Transverse colon (tissue), 4 donors: ENCODE results near the gene CWF19L1. TPM values are rescaled to one million over a fixed set of nuclear protein-coding genes. Genes with fewer than 3 reads are reported as not detected.

Experiments
- DNase-seq: peaks from one replicate; pipeline ENCODE4 v3.0.0-alpha.2; 2019
- H3K27ac ChIP-seq, 4 donors: fragments of 200-600 bp; sonication (generic); 2 replicates each; pipeline ENCODE4 v1.5.1; 2016 to 2018; ENCODE audit warnings: inconsistent platforms in 4 of 4
- H3K27me3 ChIP-seq: fragments of 200-600 bp; sonication (generic); 2 replicates; pipeline ENCODE4 v1.5.1; 2017; ENCODE audit warnings: inconsistent platforms
- H3K36me3 ChIP-seq, 4 donors: fragments of 200-600 bp; sonication (generic); 2 replicates each; pipeline ENCODE4 v1.5.1; 2017 to 2019; ENCODE audit warnings: inconsistent platforms in 4 of 4
- H3K4me1 ChIP-seq, 4 donors: fragments of 200-600 bp; sonication (generic); 2 replicates each; pipeline ENCODE4 v1.5.1; 2017 to 2020; ENCODE audit warnings: inconsistent platforms in 4 of 4
- H3K4me3 ChIP-seq, 4 donors: fragments of 200-600 bp; sonication (generic); 1 replicate in 1 of 4; 2 replicates in 3 of 4; pipeline versions ENCODE4 v1.5.1 to v1.6.1; 2017 to 2019; ENCODE audit warnings: inconsistent platforms in 4 of 4
- H3K9me3 ChIP-seq, 2 donors: fragments of 200-600 bp; sonication (generic); 2 replicates each; pipeline ENCODE4 v1.5.1; 2017 to 2019; ENCODE audit warnings: inconsistent platforms in 2 of 2
- EP300 ChIP-seq: sonication (generic); formaldehyde crosslinking; IDR thresholded peaks from one replicate; pipeline ENCODE4 v1.6.1; 2017; ENCODE audit warnings: antibody characterized with exemption, low read depth
- POLR2A ChIP-seq: fragments of 450-650 bp; IDR thresholded peaks from one replicate; pipeline ENCODE4 v1.6.1; 2016; ENCODE audit warnings: antibody characterized with exemption, mild to moderate bottlenecking, moderate library complexity
- POLR2AphosphoS5 ChIP-seq, 3 donors: sonication (generic); formaldehyde crosslinking; IDR thresholded peaks; one replicate each; pipeline ENCODE4 v1.6.1; 2016; ENCODE audit warnings: antibody characterized with exemption in 3 of 3
- WGBS, 2 donors: methylation state at CpG; one replicate each; pipeline ENCODE4 v1.1.5; 2018; ENCODE audit warnings: low coverage in 1 of 2; 5-methylcytosine and 5-hydroxymethylcytosine counted together
- in situ Hi-C, 4 donors: fragments of 200-750 bp; cut with MboI; loops; one replicate each; pipeline versions ENCODE4 v1.15.0 to v1.15.1; 2017; ENCODE audit warnings: low sequenced_read_pairs in 3 of 4, low pct_ligation_motif_present in 1 of 4, low pct_unique_long_range_greater_than_20kb in 1 of 4
- intact Hi-C: fragments of 100-400 bp; cut with DNase I; formaldehyde crosslinking; loops from one replicate; pipeline ENCODE4 v1.15.1; 2023; ENCODE audit warnings: low total_unique reads
- small RNA-seq, 4 donors: library from RNA; depleted of rRNA; stranded (forward); fragments of <200 nt; gene quantifications; one replicate each; pipeline ENCODE3, GENCODE V24; 2016
- total RNA-seq, 4 donors: library from RNA; depleted of rRNA; stranded (reverse); fragments of >200 nt; gene quantifications; one replicate each; pipeline ENCODE4 v1.1.0, GENCODE V29; 2016
- TF ChIP-seq, protein P1 (sequence below), 5 experiments: fragments of 200-600 bp in 3 of 5; fragments of 450-650 bp in 2 of 5; sonication (generic) in 3 of 5; IDR thresholded peaks; 1 replicate in 2 of 5; 2 replicates in 3 of 5; pipeline ENCODE4 v1.5.1; 2016 to 2017; ENCODE audit warnings: antibody characterized with exemption in 5 of 5, inconsistent platforms in 3 of 5, mild to moderate bottlenecking in 2 of 5, moderate library complexity in 1 of 5

The CWF19L1 gene
- total RNA-seq, 4 donors from 2014 or later, result 2.2 to 15.2 (median 13.0) TPM

GRCh38 chr10:100182908-100183307 lies 84.5 kb downstream of the CWF19L1 start:
- no peak for DNase-seq
- intact Hi-C loops (no loop called here), in situ Hi-C loops (no loop called here)
- no peaks in the 10 kb centered on the region for H3K27me3 ChIP-seq
- WGBS, 2 donors, result 61 to 65% methylated on average over 3 of the region's 3 CpGs
- H3K36me3 ChIP-seq, result peaks cover 0 to 7% (median 0%) of the 10 kb centered on the region in 4 donors
- peak overlapping the region; percentile 89 to 97 (median 92) for H3K27ac ChIP-seq
- H3K4me1 ChIP-seq, result peaks cover 15 to 80% (median 51%) of the 10 kb centered on the region in 4 donors
- TF ChIP-seq POLR2A, result no peak
- TF ChIP-seq EP300, result no peak
- TF ChIP-seq, protein P1, sequence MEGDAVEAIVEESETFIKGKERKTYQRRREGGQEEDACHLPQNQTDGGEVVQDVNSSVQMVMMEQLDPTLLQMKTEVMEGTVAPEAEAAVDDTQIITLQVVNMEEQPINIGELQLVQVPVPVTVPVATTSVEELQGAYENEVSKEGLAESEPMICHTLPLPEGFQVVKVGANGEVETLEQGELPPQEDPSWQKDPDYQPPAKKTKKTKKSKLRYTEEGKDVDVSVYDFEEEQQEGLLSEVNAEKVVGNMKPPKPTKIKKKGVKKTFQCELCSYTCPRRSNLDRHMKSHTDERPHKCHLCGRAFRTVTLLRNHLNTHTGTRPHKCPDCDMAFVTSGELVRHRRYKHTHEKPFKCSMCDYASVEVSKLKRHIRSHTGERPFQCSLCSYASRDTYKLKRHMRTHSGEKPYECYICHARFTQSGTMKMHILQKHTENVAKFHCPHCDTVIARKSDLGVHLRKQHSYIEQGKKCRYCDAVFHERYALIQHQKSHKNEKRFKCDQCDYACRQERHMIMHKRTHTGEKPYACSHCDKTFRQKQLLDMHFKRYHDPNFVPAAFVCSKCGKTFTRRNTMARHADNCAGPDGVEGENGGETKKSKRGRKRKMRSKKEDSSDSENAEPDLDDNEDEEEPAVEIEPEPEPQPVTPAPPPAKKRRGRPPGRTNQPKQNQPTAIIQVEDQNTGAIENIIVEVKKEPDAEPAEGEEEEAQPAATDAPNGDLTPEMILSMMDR (IDR thresholded peaks at IDR 0.05), result no peak
- TF ChIP-seq POLR2AphosphoS5 (IDR thresholded peaks at IDR 0.05), result no peak
- no peak overlapping the region for H3K4me3 ChIP-seq
- H3K9me3 ChIP-seq, result no peaks in the 10 kb centered on the region

Small RNA genes within 50 kb of the gene (small RNA-seq; reads per million reads assigned to genes)
- gene RNU6-422P (0 reads per million in 4 donors), gene SNORA12 (4.2 to 39.5 (median 6.5) reads per million in 4 donors)

Other genes starting within 250 kb of the CWF19L1 start
- not detected for gene CPN1, start 185.8 kb downstream of the CWF19L1 start, total RNA-seq
- 10 to 100 TPM; 21.7 to 41.0 (median 39.6) TPM for gene ERLIN1, start 81.6 kb downstream of the CWF19L1 start, total RNA-seq
- 10 to 100 TPM; 16.5 to 22.2 (median 18.8) TPM for gene CHUK, start 38.0 kb downstream of the CWF19L1 start, total RNA-seq
- gene BLOC1S2, start 19.0 kb upstream of the CWF19L1 start, total RNA-seq, result 10 to 100 TPM in 2 of 4 donors, 1 to 10 TPM in 1, not detected in 1; 1.1 to 20.3 (median 13.4) TPM
- 1 to 10 TPM in 1 of 4 donors, under 1 TPM in 1, not detected in 2; 0.14 to 1.9 TPM for gene PKD2L1, start 62.6 kb upstream of the CWF19L1 start, total RNA-seq
- 10 to 100 TPM in 3 of 4 donors, 1 to 10 TPM in 1; 9.2 to 62.1 (median 21.8) TPM for gene SCD, start 79.6 kb upstream of the CWF19L1 start, total RNA-seq
- not detected for gene WNT8B, start 195.4 kb upstream of the CWF19L1 start, total RNA-seq